Upper lobe of left lung (tissue), 6 donors: ENCODE measurements around the gene PTGDS. TPM values are rescaled to one million over a fixed set of nuclear protein-coding genes. Genes with fewer than 3 reads are reported as not detected.

ENCODE experiments used
- total RNA-seq, 6 donors: library from RNA; depleted of rRNA in 4 of 6; stranded (reverse); fragments of >200 nt in 4 of 6; gene quantifications; one replicate each; pipeline versions ENCODE4 v1.1.0 to v1.2.1, GENCODE V29; 2016 to 2021
- donor health status: DM: no; HTN: no; CAD: no; lungs with moderate emphysema.
- donor health status: DM: no; HTN: yes; CAD: no; lungs with severe emphysema.

PTGDS gene
- total RNA-seq, 6 donors from 2014 or later: 31.7 to 395 (median 246) TPM

Other genes with a start within 250 kb of the PTGDS start
- gene LCN10, start 234.6 kb upstream of the PTGDS start, total RNA-seq: 10 to 100 TPM in 1 of 6 donors, 1 to 10 TPM in 4, under 1 TPM in 1; 0.39 to 17.8 (median 2.2) TPM
- 10 to 100 TPM in 1 of 6 donors, 1 to 10 TPM in 3, not detected in 2; 2.7 to 35.1 (median 5.5) TPM for gene LCN6, start 229.0 kb upstream of the PTGDS start, total RNA-seq
- gene LCN8, start 219.3 kb upstream of the PTGDS start, total RNA-seq: not detected
- under 1 TPM in 1 of 6 donors, not detected in 5; 0.23 TPM for gene LCN15, start 213.0 kb upstream of the PTGDS start, total RNA-seq
- gene TMEM141, start 186.2 kb upstream of the PTGDS start, total RNA-seq: 100 to 1,000 TPM in 2 of 6 donors, 10 to 100 TPM in 4; 55.5 to 134 (median 80.5) TPM
- 100 to 1,000 TPM in 1 of 6 donors, 10 to 100 TPM in 1, 1 to 10 TPM in 4; 1.9 to 130 (median 6.6) TPM for gene CCDC183, start 181.2 kb upstream of the PTGDS start, total RNA-seq
- 100 to 1,000 TPM in 2 of 6 donors, 10 to 100 TPM in 4; 47.2 to 128 (median 78.9) TPM for gene RABL6, start 169.6 kb upstream of the PTGDS start, total RNA-seq
- 1 to 10 TPM; 1.4 to 7.3 (median 3.0) TPM for gene AJM1, start 135.0 kb upstream of the PTGDS start, total RNA-seq
- gene PHPT1, start 128.1 kb upstream of the PTGDS start, total RNA-seq: 100 to 1,000 TPM in 1 of 6 donors, 10 to 100 TPM in 5; 51.3 to 135 (median 64.1) TPM
- 10 to 100 TPM in 3 of 6 donors, 1 to 10 TPM in 3; 2.1 to 18.9 (median 11.0) TPM for gene MAMDC4, start 125.2 kb upstream of the PTGDS start, total RNA-seq
- 100 to 1,000 TPM; 137 to 312 (median 282) TPM for gene EDF1, start 111.2 kb upstream of the PTGDS start, total RNA-seq
- 10 to 100 TPM; 10.6 to 20.8 (median 13.4) TPM for gene TRAF2, start 91.0 kb upstream of the PTGDS start, total RNA-seq
- gene FBXW5, start 32.8 kb upstream of the PTGDS start, total RNA-seq: 100 to 1,000 TPM in 5 of 6 donors, 10 to 100 TPM in 1; 93.3 to 191 (median 153) TPM
- gene C8G, start 32.3 kb upstream of the PTGDS start, total RNA-seq: 1 to 10 TPM in 3 of 6 donors, not detected in 3; 1.8 to 4.4 (median 2.1) TPM
- 1 to 10 TPM in 4 of 6 donors, under 1 TPM in 1, not detected in 1; 0.89 to 5.2 (median 2.3) TPM for gene LCN12, start 25.2 kb upstream of the PTGDS start, total RNA-seq
- gene LCNL1, start 5.5 kb downstream of the PTGDS start, total RNA-seq: 1 to 10 TPM in 4 of 6 donors, under 1 TPM in 1, not detected in 1; 0.61 to 6.3 (median 1.8) TPM
- gene PAXX, start 14.9 kb downstream of the PTGDS start, total RNA-seq: 100 to 1,000 TPM in 1 of 6 donors, 10 to 100 TPM in 5; 41.8 to 150 (median 52.8) TPM
- 100 to 1,000 TPM in 2 of 6 donors, 10 to 100 TPM in 4; 41.9 to 132 (median 85.2) TPM for gene CLIC3, start 19.1 kb downstream of the PTGDS start, total RNA-seq
- 10 to 100 TPM; 14.7 to 49.2 (median 29.6) TPM for gene ABCA2, start 50.7 kb downstream of the PTGDS start, total RNA-seq
- 1 to 10 TPM in 4 of 6 donors, under 1 TPM in 1, not detected in 1; 0.94 to 2.3 (median 2.0) TPM for gene FUT7, start 54.6 kb downstream of the PTGDS start, total RNA-seq
- 100 to 1,000 TPM in 2 of 6 donors, 10 to 100 TPM in 4; 26.7 to 199 (median 73.2) TPM for gene NPDC1, start 68.7 kb downstream of the PTGDS start, total RNA-seq
- under 1 TPM in 4 of 6 donors, not detected in 2; 0.34 to 0.98 (median 0.55) TPM for gene ENTPD2, start 76.6 kb downstream of the PTGDS start, total RNA-seq
- 1 to 10 TPM in 4 of 6 donors, under 1 TPM in 2; 0.69 to 6.8 (median 1.4) TPM for gene SAPCD2, start 93.1 kb downstream of the PTGDS start, total RNA-seq
- 10 to 100 TPM; 10.5 to 69.1 (median 34.0) TPM for gene UAP1L1, start 100.0 kb downstream of the PTGDS start, total RNA-seq
- gene MAN1B1, start 109.5 kb downstream of the PTGDS start, total RNA-seq: 10 to 100 TPM; 38.0 to 97.4 (median 54.1) TPM
- gene DPP7, start 137.2 kb downstream of the PTGDS start, total RNA-seq: 100 to 1,000 TPM; 108 to 394 (median 229) TPM
- gene GRIN1, start 161.7 kb downstream of the PTGDS start, total RNA-seq: 1 to 10 TPM in 1 of 6 donors, under 1 TPM in 2, not detected in 3; 0.17 to 2.1 (median 0.49) TPM
- 1 to 10 TPM in 3 of 6 donors, under 1 TPM in 1, not detected in 2; 0.46 to 6.3 (median 1.7) TPM for gene LRRC26, start 192.5 kb downstream of the PTGDS start, total RNA-seq
- not detected for gene TMEM210, start 194.6 kb downstream of the PTGDS start, total RNA-seq
- gene ANAPC2, start 211.1 kb downstream of the PTGDS start, total RNA-seq: 100 to 1,000 TPM in 1 of 6 donors, 10 to 100 TPM in 5; 31.9 to 174 (median 67.3) TPM
- 100 to 1,000 TPM in 1 of 6 donors, 10 to 100 TPM in 5; 39.8 to 110 (median 73.0) TPM for gene SSNA1, start 211.2 kb downstream of the PTGDS start, total RNA-seq
- gene TPRN, start 223.2 kb downstream of the PTGDS start, total RNA-seq: 10 to 100 TPM; 18.9 to 33.1 (median 27.1) TPM
- gene TMEM203, start 228.1 kb downstream of the PTGDS start, total RNA-seq: 10 to 100 TPM; 17.8 to 35.5 (median 31.1) TPM
- 10 to 100 TPM in 4 of 6 donors, 1 to 10 TPM in 2; 7.7 to 54.5 (median 18.5) TPM for gene NDOR1, start 228.2 kb downstream of the PTGDS start, total RNA-seq
- 10 to 100 TPM in 1 of 6 donors, 1 to 10 TPM in 5; 2.3 to 12.6 (median 4.5) TPM for gene RNF208, start 244.7 kb downstream of the PTGDS start, total RNA-seq
- gene CYSRT1, start 247.7 kb downstream of the PTGDS start, total RNA-seq: 1 to 10 TPM in 2 of 6 donors, under 1 TPM in 3, not detected in 1; 0.20 to 2.0 (median 0.97) TPM
- gene RNF224, start 250.0 kb downstream of the PTGDS start, total RNA-seq: under 1 TPM in 3 of 6 donors, not detected in 3; 0.46 to 0.59 (median 0.57) TPM